Endometrial microvascular endothelial cells (primary cell): ENCODE results near the gene EIF2AK2. TPM values are rescaled to one million over a fixed set of nuclear protein-coding genes. Genes with fewer than 3 reads are reported as not detected.

Experiments used
- in situ Hi-C: cut with HindIII; loops from 2 replicates; pipeline ENCODE4 v1.10.0; 2017; ENCODE audit warnings: low sequenced_read_pairs, low pct_unique_long_range_greater_than_20kb; ENCODE audit errors: inconsistent ontology term
- total RNA-seq: library from RNA; depleted of rRNA; stranded (reverse); fragments of >200 nt; gene quantifications from one replicate; pipeline ENCODE4 v1.2.3, GENCODE V29; 2015; ENCODE audit errors: inconsistent ontology term

Gene EIF2AK2
- total RNA-seq, 1 donor from 2014 or later, result 24.8 TPM

DNA sequence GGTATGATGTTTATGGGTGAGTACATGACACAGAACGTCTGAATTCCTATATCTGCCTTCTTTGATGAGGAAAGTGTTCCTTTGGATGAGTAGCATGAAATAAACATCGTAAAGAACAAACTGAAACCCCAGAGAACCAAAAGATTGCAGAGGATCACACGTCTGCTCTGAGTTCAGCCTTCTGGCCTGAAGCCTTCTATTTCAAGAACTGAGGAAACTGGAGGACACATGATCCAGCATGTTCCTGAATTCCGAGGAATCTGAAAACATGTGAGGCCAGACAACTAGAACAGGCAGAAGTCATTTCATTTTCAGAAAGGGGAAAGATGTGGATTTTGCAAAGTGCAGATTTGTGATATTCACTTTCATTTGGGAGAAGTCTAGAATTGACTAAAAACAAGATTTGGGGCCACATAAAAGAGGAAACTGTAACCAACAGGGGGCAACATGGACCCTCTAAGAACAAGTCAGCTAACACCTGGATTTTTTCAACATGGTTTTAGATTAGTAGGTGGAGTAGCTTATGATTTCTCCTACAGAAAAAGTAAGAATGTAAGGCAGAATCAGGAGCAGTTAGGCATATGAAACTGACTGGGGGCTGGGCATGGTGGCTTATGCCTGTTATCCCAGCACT is 23.3 kb upstream of the EIF2AK2 start:
- in situ Hi-C loops, result no loop called here

DNA sequence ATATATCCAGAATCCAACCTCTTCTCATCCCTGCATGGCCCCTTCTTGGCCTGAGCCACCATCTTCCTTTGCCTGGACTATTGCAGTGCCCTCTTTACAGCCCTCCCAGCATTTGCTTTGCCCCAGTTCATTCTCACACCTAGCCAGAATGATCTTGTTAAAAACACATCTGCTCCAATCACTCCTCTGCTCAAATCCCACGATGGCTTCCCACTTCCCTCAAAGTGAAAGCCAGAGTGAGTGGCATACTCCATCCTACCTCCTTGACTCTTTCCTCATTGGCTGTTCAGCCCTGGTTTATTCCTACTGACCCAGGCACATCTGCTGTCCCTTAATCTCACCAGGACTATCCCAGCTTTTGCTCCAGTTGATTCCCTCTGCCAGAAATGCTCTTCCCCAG is 17.0 kb upstream of the EIF2AK2 start:
- in situ Hi-C loops, result no loop called here

DNA sequence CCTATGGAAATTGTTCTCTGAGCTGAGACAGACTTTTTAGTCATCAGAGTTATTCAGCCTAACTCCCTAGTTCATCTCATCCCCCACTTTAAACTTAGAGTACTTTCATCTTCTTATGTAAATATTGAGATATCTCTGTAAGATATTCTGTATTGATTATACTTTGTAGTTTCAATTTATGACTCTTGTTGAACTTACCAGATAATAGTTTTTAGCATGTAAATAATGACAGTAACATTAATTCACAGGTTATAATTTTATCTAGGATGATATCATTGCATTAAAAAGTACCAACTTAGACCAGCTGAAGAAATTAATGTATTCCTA is 14.8 kb upstream of the EIF2AK2 start:
- in situ Hi-C loops, result no loop called here

DNA sequence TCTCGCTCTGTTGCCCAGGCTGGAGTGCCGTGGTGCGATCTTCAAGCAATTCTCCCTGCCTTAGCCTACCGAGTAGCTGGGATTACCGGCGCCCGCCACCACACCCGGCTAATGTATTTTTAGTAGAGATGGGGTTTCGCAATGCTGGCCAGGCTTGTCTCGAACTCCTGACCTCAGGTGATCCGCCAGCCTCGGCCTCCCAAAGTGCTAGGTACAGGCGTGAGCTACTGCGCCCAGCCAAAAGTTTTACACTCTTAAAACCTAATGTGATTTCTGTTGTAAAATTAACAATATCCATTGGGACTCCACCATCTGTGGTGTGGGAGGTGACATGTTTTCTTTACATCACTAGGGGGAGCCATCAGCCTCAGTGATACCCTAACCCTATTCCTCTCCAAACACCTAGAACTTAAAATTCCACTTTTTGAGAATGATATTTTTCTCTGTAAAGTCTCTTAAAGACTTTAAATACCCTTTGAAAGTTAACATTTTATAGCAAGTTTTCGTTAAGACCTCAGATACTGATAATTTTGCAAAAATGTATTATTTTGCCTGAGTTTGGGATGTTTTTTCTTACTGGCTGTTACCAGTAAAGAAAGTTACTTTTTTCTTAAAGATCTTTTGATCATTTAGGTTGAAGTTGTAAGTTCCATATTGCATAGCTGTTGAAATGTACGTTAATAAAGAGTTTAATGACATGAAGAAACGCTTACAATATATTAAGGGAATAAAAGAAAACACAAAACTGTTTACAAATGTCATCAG is 11.6 kb upstream of the EIF2AK2 start:
- in situ Hi-C loops, result no loop called here

DNA sequence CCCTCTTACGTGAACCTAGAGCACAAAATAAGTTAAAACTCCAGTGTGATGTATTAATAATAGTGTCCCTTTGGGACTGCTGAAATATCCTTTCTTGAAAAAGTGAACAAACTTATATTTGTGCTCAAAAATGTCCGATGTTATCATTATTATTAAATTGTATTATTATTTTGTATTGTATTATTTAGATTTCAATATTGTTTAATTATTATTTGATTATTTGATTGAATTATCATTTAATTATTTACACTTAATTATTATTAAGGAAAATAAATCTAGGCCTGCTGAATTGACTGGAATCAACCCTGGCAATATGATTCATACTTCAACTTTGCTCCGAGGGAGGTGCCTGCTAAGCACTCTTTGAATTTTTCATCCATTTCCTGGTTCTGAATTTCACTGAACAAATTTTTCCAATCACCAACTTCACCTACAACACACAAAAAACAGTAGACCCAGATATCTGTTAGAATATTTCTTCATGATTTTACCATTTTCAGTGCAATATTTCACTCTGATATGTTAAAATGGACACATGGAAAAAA is 10.9 kb upstream of the EIF2AK2 start:
- in situ Hi-C loops, result no loop called here

DNA sequence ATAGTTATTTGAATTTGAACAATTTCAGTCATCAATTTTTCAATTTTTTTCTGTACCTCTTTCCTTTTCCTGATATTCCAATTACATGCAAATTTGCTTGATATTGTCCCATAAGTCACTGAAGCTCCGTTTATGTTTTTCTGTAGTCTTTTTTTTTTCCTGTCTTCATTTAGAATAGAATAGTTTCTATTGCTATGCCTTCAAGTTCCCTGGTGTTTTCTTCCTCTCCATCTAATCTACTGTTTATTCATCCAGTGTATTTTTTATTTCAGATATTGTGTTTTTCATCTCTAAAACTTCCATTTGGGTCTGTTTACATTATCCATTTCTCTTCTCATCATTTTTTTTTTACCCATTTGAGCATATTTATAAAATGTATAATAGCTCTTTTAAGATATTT is 8.0 kb upstream of the EIF2AK2 start:
- in situ Hi-C loops, result no loop called here

DNA sequence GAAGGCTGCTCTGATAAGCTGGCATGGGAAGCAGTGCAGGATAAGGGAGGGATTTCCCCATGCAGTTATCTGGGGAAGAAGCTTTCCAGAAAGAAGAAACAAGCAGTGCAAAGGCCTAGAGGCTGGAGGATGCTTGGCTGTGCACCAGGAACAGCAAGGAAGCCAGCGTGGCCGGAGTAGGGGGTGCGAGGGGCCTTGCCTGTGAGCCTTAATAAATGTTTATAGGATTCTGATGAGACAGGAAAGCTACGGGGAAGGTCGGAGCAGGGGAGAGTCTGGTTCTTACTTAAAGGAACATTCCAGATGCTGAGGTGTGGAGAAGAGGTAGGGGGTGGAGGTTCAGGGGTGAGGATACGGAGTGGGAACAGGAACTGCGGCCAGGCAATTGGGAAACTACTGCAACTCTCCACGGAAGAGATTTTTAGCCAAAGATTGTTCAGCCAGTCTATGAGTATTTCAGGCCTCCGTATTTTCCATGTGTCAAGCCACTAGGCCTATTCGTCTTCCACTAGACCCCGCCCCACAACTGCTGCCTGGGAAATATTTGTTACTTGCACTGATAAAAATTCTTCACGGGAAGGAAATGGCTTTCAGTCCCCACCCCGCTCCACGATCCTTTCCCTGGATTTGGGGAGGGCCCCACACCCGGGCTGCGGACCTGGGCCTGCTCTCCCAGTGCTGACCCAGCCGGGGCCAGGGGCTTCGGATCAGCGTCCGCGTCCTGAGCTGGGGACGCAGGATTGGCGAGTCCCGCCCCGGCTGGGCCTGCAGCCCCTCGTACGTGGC is 516 bp downstream of the EIF2AK2 start:
- in situ Hi-C loops, result no loop called here

DNA sequence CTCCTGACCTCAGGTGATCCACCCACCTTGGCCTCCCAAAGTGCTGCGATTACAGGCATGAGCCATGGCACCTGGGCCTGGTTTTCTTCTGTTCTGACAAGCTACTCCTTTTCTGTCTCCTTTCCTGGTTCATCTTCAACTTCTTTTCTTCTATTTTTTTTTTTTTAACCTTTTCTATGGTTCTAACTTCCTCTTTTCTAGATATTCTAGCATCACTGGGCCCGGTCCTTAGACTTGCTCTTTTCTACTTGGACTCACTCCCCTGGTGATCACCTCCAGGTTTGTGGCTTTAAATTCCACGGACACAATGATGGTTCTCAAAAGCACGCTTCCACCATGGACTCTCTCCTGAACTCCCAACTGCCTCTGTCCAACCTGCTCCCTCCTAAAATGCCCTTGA is 2.0 kb downstream of the EIF2AK2 start:
- in situ Hi-C loops, result no loop called here

DNA sequence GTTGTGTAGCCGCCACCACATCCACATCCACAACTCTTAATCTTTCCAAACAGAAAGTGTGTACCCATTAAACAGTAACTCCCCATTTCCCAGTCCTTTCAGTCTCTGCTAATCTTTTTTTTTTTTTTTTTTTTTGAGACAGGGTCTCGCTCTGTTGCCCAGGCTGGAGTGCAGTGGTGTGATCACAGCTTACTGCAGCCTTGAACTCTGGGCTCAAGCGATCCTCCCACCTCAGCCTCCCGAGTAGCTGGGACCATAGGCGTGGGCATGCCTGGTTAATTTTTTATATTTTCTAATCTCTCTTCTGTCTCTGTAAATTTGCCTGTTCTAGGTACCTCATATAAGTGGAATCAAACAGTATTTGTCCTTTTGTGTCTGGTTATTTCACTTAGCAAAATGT is 3.6 kb downstream of the EIF2AK2 start:
- in situ Hi-C loops, result no loop called here

DNA sequence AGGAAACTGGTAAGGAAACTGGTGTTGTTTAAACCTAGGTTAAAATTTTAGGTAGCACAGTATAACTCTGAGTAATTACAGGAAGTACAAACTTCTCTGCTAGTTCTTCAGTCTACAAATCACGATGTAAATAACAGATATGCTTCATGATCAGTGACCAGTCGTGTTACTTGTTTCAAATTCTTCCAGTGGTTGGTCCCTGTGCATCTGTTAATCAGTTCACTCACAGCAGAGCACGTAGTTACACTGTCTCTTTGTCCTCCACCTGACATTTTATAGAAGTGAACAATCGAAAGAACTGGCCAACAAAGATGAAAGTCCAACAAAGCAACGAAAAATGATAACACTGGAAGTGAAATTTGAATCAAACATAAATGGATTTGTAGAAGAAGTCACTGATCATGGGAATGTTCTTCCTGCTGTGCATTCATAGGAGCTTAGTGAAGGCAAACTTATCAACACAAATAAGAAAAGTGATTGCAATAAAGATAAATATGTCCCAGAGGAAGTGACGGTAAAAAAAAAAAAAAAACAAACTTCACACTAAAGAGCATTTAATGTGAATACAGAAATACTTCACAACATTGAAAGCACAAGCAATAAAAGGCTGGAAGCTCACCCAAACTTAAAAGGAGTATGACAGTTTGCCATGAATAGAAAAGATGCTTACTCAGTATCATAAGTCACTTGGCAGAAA is 7.0 kb downstream of the EIF2AK2 start:
- in situ Hi-C loops, result no loop called here

DNA sequence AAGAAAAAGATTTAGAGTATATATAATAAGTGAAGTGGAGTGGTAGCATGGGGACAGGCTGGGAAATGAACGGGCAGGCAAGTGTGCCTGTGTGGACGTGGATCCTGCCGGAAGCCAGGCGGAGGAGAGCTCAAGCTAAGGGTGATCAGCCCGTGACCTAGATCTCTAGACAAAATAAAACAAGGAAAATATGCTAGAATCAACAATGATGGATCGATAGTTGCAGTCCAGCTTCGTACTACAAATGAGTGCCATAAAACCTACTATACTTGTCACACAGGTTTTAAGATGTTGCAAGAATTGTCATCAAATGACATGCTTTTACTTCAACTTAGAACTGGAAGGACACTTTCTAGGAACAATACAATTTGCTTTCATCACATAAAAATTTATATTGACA is 8.5 kb downstream of the EIF2AK2 start:
- in situ Hi-C loops, result no loop called here

DNA sequence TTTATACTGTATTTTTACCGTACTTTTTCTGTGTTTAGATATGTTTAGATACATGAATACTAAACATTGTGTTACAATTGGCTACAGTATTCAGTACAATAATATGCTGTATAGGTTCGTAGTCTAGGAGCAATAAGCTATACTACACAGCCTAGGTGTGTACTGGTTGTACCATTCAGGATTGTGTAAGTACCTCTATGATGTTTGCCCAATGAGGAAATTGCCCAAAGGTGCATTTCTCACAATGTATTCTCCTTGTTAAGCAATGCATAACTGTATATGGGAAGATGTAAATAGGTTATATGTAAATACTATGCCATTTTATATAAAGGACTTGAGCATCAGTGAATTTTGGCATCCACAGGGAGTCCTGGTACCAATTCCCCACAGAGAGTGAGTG is 10.7 kb downstream of the EIF2AK2 start:
- in situ Hi-C loops, result no loop called here

DNA sequence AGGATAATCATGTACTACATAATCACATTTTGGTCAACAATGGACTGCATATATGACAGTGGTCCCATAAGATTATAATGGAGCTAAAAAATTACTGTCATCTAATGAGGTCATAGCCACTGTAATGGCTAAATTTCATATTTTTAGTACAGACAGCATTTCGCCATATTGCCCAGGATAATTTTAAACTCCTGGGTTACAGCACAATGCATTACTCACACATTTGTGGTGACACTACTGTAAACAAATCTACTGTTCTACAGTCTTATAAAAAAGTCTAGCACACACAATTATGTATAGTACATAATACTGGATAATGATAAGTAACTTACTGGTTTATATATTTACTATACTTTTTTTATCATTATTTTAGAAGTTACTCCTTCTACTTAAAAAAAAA is 12.8 kb downstream of the EIF2AK2 start:
- in situ Hi-C loops, result no loop called here

DNA sequence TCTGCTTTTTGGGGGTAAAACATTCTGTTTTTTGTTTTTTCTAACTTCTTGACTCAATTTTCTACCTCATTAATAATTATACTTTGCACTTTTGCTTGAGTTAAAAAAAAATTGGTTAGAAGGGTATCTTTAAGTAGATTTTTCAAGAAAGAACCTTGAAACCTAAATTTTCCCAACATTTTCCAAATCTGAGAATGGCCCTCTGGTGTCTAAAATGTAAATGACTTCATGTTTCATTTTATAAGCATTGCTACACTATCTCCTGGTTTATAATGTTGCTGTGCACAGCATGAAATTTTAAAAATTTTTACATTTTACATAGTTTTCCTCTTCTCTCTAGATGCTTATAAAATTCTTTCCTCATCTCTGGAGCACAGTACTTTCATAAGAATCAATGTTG is 14.2 kb downstream of the EIF2AK2 start:
- in situ Hi-C loops, result no loop called here

DNA sequence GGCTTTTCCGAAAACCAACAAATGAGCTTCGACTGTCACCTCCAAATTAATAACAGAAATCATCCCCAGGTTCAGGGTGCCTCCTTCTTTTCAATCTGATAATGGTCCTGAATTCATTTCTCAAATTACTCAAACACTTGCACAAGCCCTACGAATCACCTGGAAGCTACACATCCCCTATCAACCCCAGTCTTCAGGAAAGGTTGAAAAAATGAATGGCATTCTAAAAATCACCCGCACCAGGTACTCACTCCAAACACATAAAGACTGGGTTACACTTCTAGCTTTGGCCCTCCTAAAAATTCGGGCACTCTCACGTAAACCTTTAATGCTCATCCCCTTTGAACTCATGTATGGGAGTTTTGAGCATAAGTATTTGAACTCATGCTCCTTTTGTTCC is 23.9 kb downstream of the EIF2AK2 start:
- in situ Hi-C loops, result no loop called here

DNA sequence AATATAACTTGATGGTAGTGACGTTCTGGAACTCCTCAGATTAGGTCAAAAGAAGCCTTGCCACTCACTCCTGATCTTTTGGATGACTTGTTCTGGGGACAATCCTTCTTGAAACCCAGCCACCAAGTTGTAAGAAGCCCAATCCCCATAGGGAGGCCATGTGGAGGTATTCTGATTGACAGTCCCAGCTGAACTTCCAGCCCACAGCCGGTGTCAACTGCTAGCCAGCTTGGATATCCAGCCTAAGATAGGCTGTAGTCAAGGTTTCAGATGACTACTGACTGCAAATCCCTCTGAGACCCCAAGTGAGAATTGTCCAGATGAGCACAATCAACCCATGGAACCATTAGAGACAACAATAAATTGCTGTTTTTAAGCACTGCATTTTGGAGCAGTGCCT is 31.4 kb downstream of the EIF2AK2 start:
- in situ Hi-C loops, result no loop called here

DNA sequence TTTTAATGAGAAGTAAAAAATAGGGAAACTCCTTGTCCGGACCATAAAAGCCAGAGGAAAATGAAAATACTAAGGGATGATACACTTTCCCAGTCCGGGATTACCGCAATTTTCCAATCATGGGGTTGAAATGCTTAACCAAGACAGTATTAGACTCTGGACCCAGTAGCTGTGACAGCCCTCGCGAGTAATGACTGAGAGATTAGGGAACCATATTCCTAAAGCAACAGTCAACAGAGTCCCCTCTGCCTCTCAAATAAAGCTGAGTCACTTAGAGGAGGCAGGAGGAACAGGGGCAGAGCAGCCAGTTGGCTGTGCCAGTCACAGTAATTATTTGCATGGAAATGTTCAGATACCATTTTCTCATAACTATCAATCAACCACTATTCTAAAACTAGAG is 37.6 kb downstream of the EIF2AK2 start:
- in situ Hi-C loops, result no loop called here

DNA sequence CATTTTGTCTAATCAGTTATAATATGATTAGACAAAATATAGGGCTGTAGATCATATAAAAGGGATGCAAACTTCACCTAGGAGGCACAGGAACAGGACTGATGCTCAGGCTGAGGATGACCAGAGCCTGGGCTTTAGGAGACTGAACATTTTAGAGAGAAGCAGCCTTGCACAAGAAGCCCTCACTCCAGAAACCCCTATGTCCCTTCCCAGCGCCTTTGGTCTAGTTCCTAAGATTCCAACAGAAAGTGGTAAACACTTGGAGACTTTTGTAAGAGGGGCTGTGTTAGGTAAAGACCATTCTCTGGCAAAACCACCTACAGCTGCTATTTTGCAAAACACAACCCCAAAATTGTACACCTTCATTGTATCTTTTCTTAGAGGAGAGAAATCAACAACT is 39.2 kb downstream of the EIF2AK2 start:
- in situ Hi-C loops, result no loop called here

DNA sequence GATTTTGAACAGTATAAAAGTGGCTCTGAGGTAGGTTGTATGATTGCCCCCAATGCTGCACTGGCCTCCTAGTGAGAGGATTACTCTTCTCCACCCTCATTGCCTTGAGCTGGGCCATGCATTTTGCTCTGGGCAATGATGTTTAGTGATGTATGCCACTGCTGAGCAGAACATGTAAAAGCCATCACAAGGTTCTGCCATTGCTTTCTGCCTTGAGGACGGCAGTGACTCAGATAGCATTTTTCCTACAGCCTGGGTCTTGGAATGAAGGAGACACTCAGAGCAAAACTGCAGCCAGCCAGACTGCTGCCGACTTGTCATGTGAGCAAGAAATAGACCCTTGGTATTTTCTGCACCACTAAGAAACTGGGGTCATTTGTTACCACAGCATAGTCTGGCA is 44.8 kb downstream of the EIF2AK2 start:
- in situ Hi-C loops, result no loop called here
